HepG2 (cell line): Measurements from ENCODE around the gene CADM2.

Experiments used
- GTF2F1 ChIP-seq: fragments of 150-350 bp; IDR thresholded peaks from 2 replicates; pipeline ENCODE4 v1.6.1; 2014; ENCODE audit warnings: low read length
- KDM5A ChIP-seq: fragments of 200-600 bp; sonication (generic); IDR thresholded peaks from 2 replicates; pipeline ENCODE4 v1.7.0; 2018; ENCODE audit warnings: antibody characterized with exemption, mild to moderate bottlenecking, low read length, borderline replicate concordance
- TAF1 ChIP-seq: sonication (generic); formaldehyde crosslinking; IDR thresholded peaks from 2 replicates; pipeline ENCODE4 v1.4.0; 2020; ENCODE audit warnings: missing genetic modification reagents
- ZNF782 ChIP-seq: sonication (generic); formaldehyde crosslinking; IDR thresholded peaks from 2 replicates; pipeline ENCODE4 v1.4.0; 2020; ENCODE audit warnings: missing genetic modification reagents, mild to moderate bottlenecking, borderline replicate concordance
- TF ChIP-seq, protein P1 (sequence below): sonication (generic); formaldehyde crosslinking; IDR thresholded peaks from 2 replicates; pipeline ENCODE4 v1.9.0; 2022; ENCODE audit warnings: missing genetic modification reagents, mild to moderate bottlenecking, borderline replicate concordance
- TF ChIP-seq, protein P2 (sequence below): sonication (generic); formaldehyde crosslinking; IDR thresholded peaks from 2 replicates; pipeline ENCODE4 v1.4.0; 2020; ENCODE audit warnings: mild to moderate bottlenecking, missing genetic modification reagents
- TF ChIP-seq, protein P3 (sequence below), 2 experiments: sonication (generic) in 1 of 2; formaldehyde crosslinking in 1 of 2; IDR thresholded peaks; 2 replicates each; pipeline versions ENCODE4 v1.4.0 to v1.6.1; 2018 to 2020; ENCODE audit warnings: missing genetic modification reagents in 2 of 2, borderline replicate concordance in 1 of 2, low read depth in 1 of 2, mild to moderate bottlenecking in 1 of 2, missing biosample characterization in 1 of 2
- TF ChIP-seq, protein P4 (sequence below): sonication (generic); formaldehyde crosslinking; IDR thresholded peaks from 2 replicates; pipeline ENCODE4 v1.5.1; 2020; ENCODE audit warnings: missing genetic modification reagents, mild to moderate bottlenecking, borderline replicate concordance
- TF ChIP-seq, protein P5 (sequence below): sonication (generic); formaldehyde crosslinking; IDR thresholded peaks from 2 replicates; pipeline ENCODE4 v1.5.0; 2020; ENCODE audit warnings: mild to moderate bottlenecking, missing genetic modification reagents, moderate library complexity

DNA sequence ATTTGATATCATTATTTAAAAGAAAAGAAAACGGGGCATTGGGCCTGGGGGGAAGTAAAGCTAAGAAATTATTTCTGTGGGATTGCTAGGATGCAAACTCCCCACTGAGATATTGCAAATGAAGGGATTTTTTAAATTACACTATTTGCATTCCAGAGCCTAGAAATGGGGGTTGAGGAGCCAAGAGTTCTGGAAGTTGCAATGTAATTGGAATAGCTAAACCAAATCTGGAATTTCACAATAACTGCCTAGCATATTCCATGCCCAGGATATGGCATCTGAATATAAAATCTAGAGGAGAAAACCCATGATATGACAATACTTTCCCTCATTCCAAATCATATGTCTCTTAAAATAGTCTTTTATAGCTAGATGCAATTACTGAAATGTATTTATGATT is 93.0 kb downstream of the CADM2 start:
- TF ChIP-seq, protein P1, sequence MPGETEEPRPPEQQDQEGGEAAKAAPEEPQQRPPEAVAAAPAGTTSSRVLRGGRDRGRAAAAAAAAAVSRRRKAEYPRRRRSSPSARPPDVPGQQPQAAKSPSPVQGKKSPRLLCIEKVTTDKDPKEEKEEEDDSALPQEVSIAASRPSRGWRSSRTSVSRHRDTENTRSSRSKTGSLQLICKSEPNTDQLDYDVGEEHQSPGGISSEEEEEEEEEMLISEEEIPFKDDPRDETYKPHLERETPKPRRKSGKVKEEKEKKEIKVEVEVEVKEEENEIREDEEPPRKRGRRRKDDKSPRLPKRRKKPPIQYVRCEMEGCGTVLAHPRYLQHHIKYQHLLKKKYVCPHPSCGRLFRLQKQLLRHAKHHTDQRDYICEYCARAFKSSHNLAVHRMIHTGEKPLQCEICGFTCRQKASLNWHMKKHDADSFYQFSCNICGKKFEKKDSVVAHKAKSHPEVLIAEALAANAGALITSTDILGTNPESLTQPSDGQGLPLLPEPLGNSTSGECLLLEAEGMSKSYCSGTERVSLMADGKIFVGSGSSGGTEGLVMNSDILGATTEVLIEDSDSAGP = no peak
- TF ChIP-seq GTF2F1 = no peak
- TF ChIP-seq, protein P2, sequence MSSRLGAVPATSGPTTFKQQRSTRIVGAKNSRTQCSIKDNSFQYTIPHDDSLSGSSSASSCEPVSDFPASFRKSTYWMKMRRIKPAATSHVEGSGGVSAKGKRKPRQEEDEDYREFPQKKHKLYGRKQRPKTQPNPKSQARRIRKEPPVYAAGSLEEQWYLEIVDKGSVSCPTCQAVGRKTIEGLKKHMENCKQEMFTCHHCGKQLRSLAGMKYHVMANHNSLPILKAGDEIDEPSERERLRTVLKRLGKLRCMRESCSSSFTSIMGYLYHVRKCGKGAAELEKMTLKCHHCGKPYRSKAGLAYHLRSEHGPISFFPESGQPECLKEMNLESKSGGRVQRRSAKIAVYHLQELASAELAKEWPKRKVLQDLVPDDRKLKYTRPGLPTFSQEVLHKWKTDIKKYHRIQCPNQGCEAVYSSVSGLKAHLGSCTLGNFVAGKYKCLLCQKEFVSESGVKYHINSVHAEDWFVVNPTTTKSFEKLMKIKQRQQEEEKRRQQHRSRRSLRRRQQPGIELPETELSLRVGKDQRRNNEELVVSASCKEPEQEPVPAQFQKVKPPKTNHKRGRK = no peak
- TF ChIP-seq, protein P3, sequence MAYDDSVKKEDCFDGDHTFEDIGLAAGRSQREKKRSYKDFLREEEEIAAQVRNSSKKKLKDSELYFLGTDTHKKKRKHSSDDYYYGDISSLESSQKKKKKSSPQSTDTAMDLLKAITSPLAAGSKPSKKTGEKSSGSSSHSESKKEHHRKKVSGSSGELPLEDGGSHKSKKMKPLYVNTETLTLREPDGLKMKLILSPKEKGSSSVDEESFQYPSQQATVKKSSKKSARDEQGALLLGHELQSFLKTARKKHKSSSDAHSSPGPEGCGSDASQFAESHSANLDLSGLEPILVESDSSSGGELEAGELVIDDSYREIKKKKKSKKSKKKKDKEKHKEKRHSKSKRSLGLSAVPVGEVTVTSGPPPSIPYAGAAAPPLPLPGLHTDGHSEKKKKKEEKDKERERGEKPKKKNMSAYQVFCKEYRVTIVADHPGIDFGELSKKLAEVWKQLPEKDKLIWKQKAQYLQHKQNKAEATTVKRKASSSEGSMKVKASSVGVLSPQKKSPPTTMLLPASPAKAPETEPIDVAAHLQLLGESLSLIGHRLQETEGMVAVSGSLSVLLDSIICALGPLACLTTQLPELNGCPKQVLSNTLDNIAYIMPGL (CRISPR knock-in tag; IDR thresholded peaks at IDR 0.05; ENCODE audit: borderline replicate concordance in 1 of 2, low read depth in 1 of 2) = no peak
- no peak for TF ChIP-seq ZNF782 (CRISPR knock-in tag)
- TF ChIP-seq, protein P4, sequence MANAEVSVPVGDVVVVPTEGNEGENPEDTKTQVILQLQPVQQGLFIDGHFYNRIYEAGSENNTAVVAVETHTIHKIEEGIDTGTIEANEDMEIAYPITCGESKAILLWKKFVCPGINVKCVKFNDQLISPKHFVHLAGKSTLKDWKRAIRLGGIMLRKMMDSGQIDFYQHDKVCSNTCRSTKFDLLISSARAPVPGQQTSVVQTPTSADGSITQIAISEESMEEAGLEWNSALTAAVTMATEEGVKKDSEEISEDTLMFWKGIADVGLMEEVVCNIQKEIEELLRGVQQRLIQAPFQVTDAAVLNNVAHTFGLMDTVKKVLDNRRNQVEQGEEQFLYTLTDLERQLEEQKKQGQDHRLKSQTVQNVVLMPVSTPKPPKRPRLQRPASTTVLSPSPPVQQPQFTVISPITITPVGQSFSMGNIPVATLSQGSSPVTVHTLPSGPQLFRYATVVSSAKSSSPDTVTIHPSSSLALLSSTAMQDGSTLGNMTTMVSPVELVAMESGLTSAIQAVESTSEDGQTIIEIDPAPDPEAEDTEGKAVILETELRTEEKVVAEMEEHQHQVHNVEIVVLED = no peak
- no peak for TF ChIP-seq KDM5A
- TF ChIP-seq, protein P5, sequence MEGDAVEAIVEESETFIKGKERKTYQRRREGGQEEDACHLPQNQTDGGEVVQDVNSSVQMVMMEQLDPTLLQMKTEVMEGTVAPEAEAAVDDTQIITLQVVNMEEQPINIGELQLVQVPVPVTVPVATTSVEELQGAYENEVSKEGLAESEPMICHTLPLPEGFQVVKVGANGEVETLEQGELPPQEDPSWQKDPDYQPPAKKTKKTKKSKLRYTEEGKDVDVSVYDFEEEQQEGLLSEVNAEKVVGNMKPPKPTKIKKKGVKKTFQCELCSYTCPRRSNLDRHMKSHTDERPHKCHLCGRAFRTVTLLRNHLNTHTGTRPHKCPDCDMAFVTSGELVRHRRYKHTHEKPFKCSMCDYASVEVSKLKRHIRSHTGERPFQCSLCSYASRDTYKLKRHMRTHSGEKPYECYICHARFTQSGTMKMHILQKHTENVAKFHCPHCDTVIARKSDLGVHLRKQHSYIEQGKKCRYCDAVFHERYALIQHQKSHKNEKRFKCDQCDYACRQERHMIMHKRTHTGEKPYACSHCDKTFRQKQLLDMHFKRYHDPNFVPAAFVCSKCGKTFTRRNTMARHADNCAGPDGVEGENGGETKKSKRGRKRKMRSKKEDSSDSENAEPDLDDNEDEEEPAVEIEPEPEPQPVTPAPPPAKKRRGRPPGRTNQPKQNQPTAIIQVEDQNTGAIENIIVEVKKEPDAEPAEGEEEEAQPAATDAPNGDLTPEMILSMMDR (CRISPR knock-in tag) = no peak
- no peak for TF ChIP-seq TAF1 (CRISPR knock-in tag)
